Measurements from ENCODE around the gene FBXO8. TPM values are rescaled to one million over a fixed set of nuclear protein-coding genes. Genes with fewer than 3 reads are reported as not detected.

FBXO8 gene
- 9.9 and 12.6 TPM in 2 replicates for total RNA-seq
- long read RNA-seq, transcript FBXO8-201 (6 exons, 2,577 nt) = major isoform, 40 of 44 reads
- long read RNA-seq, partial matches to known transcripts = 2 of 44 reads
- long read RNA-seq, other reads (novel, unspliced or antisense) = 2 of 44 reads

- Mint-ChIP-seq H3K27ac (ENCODE audit: unreplicated experiment) (peak within 1 kb of the TSS; percentile 100), H3K4me3 (peak within 1 kb of the TSS; percentile 100), H3K36me3 (ENCODE audit: low read depth) (peaks cover 2% of the 10 kb centered on the region), H3K9me3 (peaks cover 2% of the 10 kb centered on the region), H3K27me3 (ENCODE audit: low read depth) (no peaks in the 10 kb centered on the region), H3K4me1 (peaks cover 34% of the 10 kb centered on the region)
- TF ChIP-seq, protein P1, sequence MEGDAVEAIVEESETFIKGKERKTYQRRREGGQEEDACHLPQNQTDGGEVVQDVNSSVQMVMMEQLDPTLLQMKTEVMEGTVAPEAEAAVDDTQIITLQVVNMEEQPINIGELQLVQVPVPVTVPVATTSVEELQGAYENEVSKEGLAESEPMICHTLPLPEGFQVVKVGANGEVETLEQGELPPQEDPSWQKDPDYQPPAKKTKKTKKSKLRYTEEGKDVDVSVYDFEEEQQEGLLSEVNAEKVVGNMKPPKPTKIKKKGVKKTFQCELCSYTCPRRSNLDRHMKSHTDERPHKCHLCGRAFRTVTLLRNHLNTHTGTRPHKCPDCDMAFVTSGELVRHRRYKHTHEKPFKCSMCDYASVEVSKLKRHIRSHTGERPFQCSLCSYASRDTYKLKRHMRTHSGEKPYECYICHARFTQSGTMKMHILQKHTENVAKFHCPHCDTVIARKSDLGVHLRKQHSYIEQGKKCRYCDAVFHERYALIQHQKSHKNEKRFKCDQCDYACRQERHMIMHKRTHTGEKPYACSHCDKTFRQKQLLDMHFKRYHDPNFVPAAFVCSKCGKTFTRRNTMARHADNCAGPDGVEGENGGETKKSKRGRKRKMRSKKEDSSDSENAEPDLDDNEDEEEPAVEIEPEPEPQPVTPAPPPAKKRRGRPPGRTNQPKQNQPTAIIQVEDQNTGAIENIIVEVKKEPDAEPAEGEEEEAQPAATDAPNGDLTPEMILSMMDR (conservative IDR thresholded peaks at IDR 0.05) = no peak
- peak; percentile 58 for DNase-seq (ENCODE audit: low read depth, low spot score)
These were observed at the start of gene FBXO8, which contains the start of gene CEP44 for GRCh38 chr4:174283507-174284471. FBXO8 (minus strand) TSS chr4:174283667; CDS start chr4:174263092, 20,575 bp downstream. CEP44 (plus strand) TSS chr4:174283911; CDS start chr4:174299122, 15,211 bp downstream.

- Mint-ChIP-seq H3K27me3 (ENCODE audit: low read depth) (no peaks in the 10 kb centered on the region), H3K9me3 (no peaks in the 10 kb centered on the region), H3K27ac (ENCODE audit: unreplicated experiment) (no peak overlapping the region), H3K4me1 (no peaks in the 10 kb centered on the region), H3K4me3 (no peak overlapping the region), H3K36me3 (ENCODE audit: low read depth) (no peaks in the 10 kb centered on the region)
- DNase-seq (ENCODE audit: low read depth, low spot score) = no peak
- TF ChIP-seq, protein P1 (conservative IDR thresholded peaks at IDR 0.05) = no peak
These were observed 49.5 kb upstream of the FBXO8 start for GRCh38 chr4:174332741-174333493.

GRCh38 chr4:174324725-174325124 is 41.3 kb upstream of the FBXO8 start:
- Mint-ChIP-seq H3K36me3 (ENCODE audit: low read depth) (no peaks in the 10 kb centered on the region), H3K27ac (ENCODE audit: unreplicated experiment) (no peak overlapping the region), H3K4me3 (no peak overlapping the region), H3K9me3 (no peaks in the 10 kb centered on the region), H3K27me3 (ENCODE audit: low read depth) (no peaks in the 10 kb centered on the region), H3K4me1 (no peaks in the 10 kb centered on the region)
- no peak for DNase-seq (ENCODE audit: low read depth, low spot score)
- TF ChIP-seq, protein P1 (conservative IDR thresholded peaks at IDR 0.05) = no peak

GRCh38 chr4:174324236-174324635 is 40.8 kb upstream of the FBXO8 start:
- Mint-ChIP-seq H3K36me3 (ENCODE audit: low read depth) (no peaks in the 10 kb centered on the region), H3K27me3 (ENCODE audit: low read depth) (no peaks in the 10 kb centered on the region), H3K4me3 (no peak overlapping the region), H3K27ac (ENCODE audit: unreplicated experiment) (no peak overlapping the region), H3K9me3 (no peaks in the 10 kb centered on the region), H3K4me1 (no peaks in the 10 kb centered on the region)
- DNase-seq (ENCODE audit: low read depth, low spot score) = no peak
- TF ChIP-seq, protein P1 (conservative IDR thresholded peaks at IDR 0.05) = no peak

GRCh38 chr4:174320494-174321199 is 37.2 kb upstream of the FBXO8 start:
- no peaks in the 10 kb centered on the region for H3K36me3 Mint-ChIP-seq (ENCODE audit: low read depth)
- H3K27me3 Mint-ChIP-seq (ENCODE audit: low read depth) = no peaks in the 10 kb centered on the region
- TF ChIP-seq, protein P1 (conservative IDR thresholded peaks at IDR 0.05) = no peak
- no peaks in the 10 kb centered on the region for H3K9me3 Mint-ChIP-seq
- H3K4me3 Mint-ChIP-seq = no peak overlapping the region
- no peak for DNase-seq (ENCODE audit: low read depth, low spot score)
- H3K4me1 Mint-ChIP-seq = no peaks in the 10 kb centered on the region
- no peak overlapping the region for H3K27ac Mint-ChIP-seq (ENCODE audit: unreplicated experiment)

All from neural crest cell (in vitro differentiated cells).